ENCODE results near the gene COPG1.
A peak's percentile ranks its signal among the peaks of the same experiment; 100 is the strongest.
"Not testable (repeated sequence)": the region's sequence is repeated elsewhere in the genome, so short reads cannot be mapped to it uniquely, and the experiment has no call there.

COPG1 gene

DNA sequence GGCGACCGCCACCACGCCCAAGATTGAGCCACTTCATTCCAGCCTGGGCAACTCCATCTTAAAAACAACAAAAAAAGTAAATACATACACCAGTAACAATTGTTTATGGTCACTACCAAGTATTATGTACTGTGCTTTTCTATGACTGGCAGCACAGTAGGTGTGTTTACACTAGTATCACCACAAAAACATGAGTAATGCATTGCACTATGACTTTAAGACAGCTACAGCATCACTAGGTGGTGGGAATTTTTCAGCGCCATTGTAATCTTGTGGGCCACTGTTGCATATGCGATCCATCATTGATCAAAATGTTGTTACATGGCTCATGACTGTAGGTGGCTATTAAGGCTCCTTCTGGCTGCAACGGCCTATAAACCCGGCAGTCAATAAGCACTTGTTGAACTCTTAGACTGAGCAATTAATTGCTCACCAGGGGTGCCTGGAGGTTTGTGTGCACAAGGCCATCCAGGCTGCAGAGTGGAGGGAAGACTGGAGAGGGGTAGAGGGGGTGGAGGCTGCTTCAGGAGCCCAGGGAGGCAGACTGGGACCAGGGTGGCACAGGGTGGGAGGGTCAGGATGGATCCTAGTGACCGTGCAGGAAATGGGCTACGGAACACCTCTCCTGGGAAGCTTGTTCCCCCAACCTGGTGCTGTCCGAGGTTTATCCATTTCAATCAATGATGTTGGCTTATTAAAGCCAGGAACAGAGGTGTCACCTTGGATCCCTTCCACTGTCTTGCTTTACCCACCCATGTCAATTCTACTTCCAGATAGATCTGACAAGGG lies 17.9 kb upstream of the COPG1 start:
- H3K4me1 Mint-ChIP-seq = peaks cover 38 to 66% of the 10 kb centered on the region in 2 donors
- H3K36me3 Mint-ChIP-seq = no peaks in the 10 kb centered on the region
- no peak overlapping the region for H3K4me3 Mint-ChIP-seq
- no peak for DNase-seq
- H3K27me3 Mint-ChIP-seq = no peaks in the 10 kb centered on the region
- H3K9me3 Mint-ChIP-seq = no peaks in the 10 kb centered on the region
- no peak for ATAC-seq (replicated peaks)
- H3K27ac Mint-ChIP-seq = peak overlapping the region; percentile 16

- peak; percentile 92 to 96 for ATAC-seq (replicated peaks)
- peak; percentile 83 for DNase-seq
- Mint-ChIP-seq H3K27me3 (no peaks in the 10 kb centered on the region), H3K27ac (peak overlapping the region; percentile 72), H3K36me3 (no peaks in the 10 kb centered on the region), H3K4me1 (peaks cover 33 to 56% of the 10 kb centered on the region in 2 donors), H3K9me3 (no peaks in the 10 kb centered on the region), H3K4me3 (peak overlapping the region; percentile 44 to 47)
Observed at GRCh38 chr3:129233538-129233937, 15.9 kb upstream of the COPG1 start.

- Mint-ChIP-seq H3K27ac (no peak overlapping the region), H3K9me3 (no peaks in the 10 kb centered on the region), H3K4me3 (no peak overlapping the region), H3K4me1 (peaks cover 33 to 56% of the 10 kb centered on the region in 2 donors), H3K36me3 (no peaks in the 10 kb centered on the region), H3K27me3 (no peaks in the 10 kb centered on the region)
- DNase-seq = no peak
- no peak for ATAC-seq (replicated peaks)
Observed at GRCh38 chr3:129234441-129234840, 15.0 kb upstream of the COPG1 start.

- DNase-seq (no peak), ATAC-seq (replicated peaks) (no peak)
- Mint-ChIP-seq H3K36me3 (no peaks in the 10 kb centered on the region), H3K4me1 (peaks cover 34 to 57% of the 10 kb centered on the region in 2 donors), H3K4me3 (no peak overlapping the region), H3K9me3 (no peaks in the 10 kb centered on the region), H3K27ac (no peak overlapping the region), H3K27me3 (no peaks in the 10 kb centered on the region)
Observed at GRCh38 chr3:129235344-129235917, 14.0 kb upstream of the COPG1 start.

DNA sequence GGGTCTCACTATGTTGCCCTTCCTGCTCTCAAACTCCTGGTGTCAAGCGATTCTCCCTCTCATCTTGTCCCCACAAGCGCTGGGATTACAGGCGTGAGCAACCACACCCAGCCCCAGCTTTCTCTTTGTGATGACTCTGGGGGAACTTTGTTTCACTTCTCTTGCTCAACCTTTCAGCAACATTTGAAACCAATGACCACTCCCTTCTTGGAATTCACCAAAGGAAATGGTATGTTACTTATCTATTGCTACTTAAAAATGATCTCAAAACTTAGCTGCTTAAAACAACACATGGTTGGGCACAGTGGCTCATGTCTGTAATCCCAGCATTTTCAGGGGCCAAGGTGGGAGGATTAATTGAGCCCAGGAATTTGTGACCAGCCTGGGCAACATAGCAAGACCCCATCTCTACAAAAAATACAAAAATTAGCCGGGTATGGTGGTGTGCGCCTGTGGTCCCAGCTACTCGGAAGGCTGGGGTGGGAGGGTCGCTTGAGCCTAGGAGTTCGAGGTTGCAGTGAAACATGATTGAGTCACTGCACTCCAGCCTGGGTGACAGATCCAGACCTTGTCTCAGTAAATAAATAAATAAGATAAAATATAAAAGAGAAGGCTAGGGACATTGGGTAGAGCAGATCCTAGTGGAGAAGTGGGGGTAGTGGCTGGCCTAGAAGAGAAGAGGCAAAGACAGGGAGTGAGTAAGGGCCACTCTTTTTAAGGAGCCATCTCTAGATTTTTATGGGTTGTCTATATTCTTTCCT lies 10.3 kb upstream of the COPG1 start:
- no peak for DNase-seq
- Mint-ChIP-seq H3K4me1 (peaks cover 18 to 33% of the 10 kb centered on the region in 2 donors), H3K36me3 (no peaks in the 10 kb centered on the region), H3K27ac (peak overlapping the region; percentile 42), H3K9me3 (no peaks in the 10 kb centered on the region), H3K27me3 (no peaks in the 10 kb centered on the region), H3K4me3 (peak overlapping the region in 1 of 2 donors; percentile 36)
- peak; percentile 86 to 90 for ATAC-seq (replicated peaks)

GRCh38 chr3:129239991-129240390 lies 9.4 kb upstream of the COPG1 start:
- no peak overlapping the region for H3K27ac Mint-ChIP-seq
- H3K36me3 Mint-ChIP-seq = no peaks in the 10 kb centered on the region
- peaks cover 14 to 26% of the 10 kb centered on the region in 2 donors for H3K4me1 Mint-ChIP-seq
- H3K9me3 Mint-ChIP-seq = no peaks in the 10 kb centered on the region
- no peak for ATAC-seq (replicated peaks)
- H3K4me3 Mint-ChIP-seq = no peak overlapping the region
- no peaks in the 10 kb centered on the region for H3K27me3 Mint-ChIP-seq
- no peak for DNase-seq

- Mint-ChIP-seq H3K9me3 (no peaks in the 10 kb centered on the region), H3K36me3 (no peaks in the 10 kb centered on the region), H3K4me3 (no peak overlapping the region), H3K27ac (no peak overlapping the region), H3K27me3 (no peaks in the 10 kb centered on the region), H3K4me1 (peaks cover 14 to 26% of the 10 kb centered on the region in 2 donors)
- ATAC-seq (replicated peaks) (no peak), DNase-seq (no peak)
Observed at GRCh38 chr3:129240436-129240835, 9.0 kb upstream of the COPG1 start.

GRCh38 chr3:129245141-129245540 lies 4.3 kb upstream of the COPG1 start:
- Mint-ChIP-seq H3K36me3 (peaks cover 0 to 8% of the 10 kb centered on the region in 2 donors), H3K27me3 (no peaks in the 10 kb centered on the region), H3K27ac (no peak overlapping the region), H3K4me1 (peaks cover 14 to 34% of the 10 kb centered on the region in 2 donors), H3K4me3 (no peak overlapping the region), H3K9me3 (no peaks in the 10 kb centered on the region)
- ATAC-seq (replicated peaks) = no peak
- no peak for DNase-seq

- DNase-seq (peak; percentile 71), ATAC-seq (replicated peaks) (peak; percentile 78)
- not testable (repeated sequence) for H3K36me3 Mint-ChIP-seq, H3K27me3 Mint-ChIP-seq, H3K27ac Mint-ChIP-seq, H3K9me3 Mint-ChIP-seq
- peaks cover 18 to 36% of the 10 kb centered on the region in 2 donors for H3K4me1 Mint-ChIP-seq
- peak overlapping the region in 1 of 2 donors; percentile 30 for H3K4me3 Mint-ChIP-seq
Observed at GRCh38 chr3:129245641-129246306, 3.6 kb upstream of the COPG1 start.

DNA sequence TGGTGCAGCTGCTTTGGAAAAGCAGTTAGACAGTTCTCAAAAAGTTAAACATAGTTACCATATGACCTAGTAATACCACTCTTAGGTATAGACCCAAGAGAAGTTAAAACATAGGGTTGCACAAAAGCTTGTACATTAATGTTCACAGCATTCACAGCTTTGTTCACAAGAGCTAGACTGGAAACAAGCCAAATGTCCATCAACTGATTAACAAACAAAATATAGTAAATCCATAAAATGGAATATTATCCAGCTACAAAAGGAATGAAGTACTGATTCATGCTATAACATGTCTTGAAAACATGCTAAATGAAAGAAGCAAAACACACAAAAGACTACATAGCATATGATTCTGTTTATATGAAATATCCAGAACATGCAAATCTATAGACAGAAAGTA lies 2.8 kb upstream of the COPG1 start:
- no peaks in the 10 kb centered on the region for H3K9me3 Mint-ChIP-seq
- no peak overlapping the region for H3K4me3 Mint-ChIP-seq
- peaks cover under 1 to 10% of the 10 kb centered on the region in 2 donors for H3K36me3 Mint-ChIP-seq
- no peak overlapping the region for H3K27ac Mint-ChIP-seq
- H3K4me1 Mint-ChIP-seq = peaks cover 18 to 36% of the 10 kb centered on the region in 2 donors
- ATAC-seq (replicated peaks) (no peak), DNase-seq (no peak)
- H3K27me3 Mint-ChIP-seq = no peaks in the 10 kb centered on the region

DNA sequence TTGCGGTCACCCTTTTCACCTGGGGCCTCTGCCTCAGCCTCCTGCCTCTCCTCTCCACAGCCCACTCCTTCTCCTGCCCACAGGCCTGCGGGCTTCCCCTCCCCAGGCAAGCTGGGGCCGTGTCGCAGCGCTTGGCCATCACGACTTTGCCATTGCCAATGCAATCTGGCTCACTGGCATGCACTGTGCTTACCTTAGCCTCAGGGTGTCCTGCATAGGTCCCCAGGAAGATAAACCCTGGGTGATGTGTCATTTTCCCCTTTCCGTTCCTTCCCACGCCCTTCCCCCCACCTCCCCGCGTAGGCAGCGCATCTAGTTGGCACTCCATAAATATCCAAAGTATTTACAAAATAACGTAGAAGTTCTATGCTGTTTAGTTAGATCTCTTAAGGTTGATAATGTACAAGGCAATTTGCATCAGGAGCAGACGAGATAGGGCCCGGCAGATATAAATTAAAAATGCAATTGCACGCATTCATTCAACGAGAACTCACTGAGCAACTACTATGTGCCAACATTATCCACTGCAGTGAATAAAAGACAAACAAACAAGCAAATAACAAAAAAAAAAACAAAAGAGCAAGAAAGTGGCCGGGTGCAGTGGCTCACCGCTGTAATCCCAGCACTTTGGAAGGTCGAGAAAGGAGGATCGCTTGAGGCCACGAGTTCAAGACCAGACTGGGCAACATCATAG lies 973 bp upstream of the COPG1 start:
- Mint-ChIP-seq H3K36me3 (peaks cover 17 to 27% of the 10 kb centered on the region in 2 donors), H3K4me1 (peaks cover 19 to 42% of the 10 kb centered on the region in 2 donors), H3K4me3 (peak overlapping the region; percentile 95 to 97), H3K27ac (peak overlapping the region; percentile 97), H3K27me3 (no peaks in the 10 kb centered on the region), H3K9me3 (no peaks in the 10 kb centered on the region)
- DNase-seq = no peak
- ATAC-seq (replicated peaks) = no peak

DNA sequence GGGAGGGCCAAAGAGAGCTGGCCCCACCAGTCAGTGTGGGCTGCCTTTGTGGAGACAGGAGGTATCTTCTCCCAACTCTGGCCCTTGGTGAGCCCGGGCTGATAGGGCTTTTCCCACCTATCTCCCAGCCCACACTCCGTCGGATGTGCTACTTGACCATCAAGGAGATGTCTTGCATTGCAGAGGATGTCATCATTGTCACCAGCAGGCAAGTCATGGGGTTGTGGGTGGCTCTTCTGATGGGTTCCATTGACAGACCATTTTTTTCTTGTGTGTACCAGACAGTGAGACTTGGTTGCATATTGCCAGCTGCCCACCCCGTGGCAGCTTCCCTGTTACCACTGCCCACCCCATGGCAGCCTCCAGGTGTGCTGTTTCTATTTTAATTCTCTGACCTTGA lies 3.3 kb downstream of the COPG1 start:
- Mint-ChIP-seq H3K4me3 (no peak overlapping the region), H3K36me3 (peaks cover 39 to 60% of the 10 kb centered on the region in 2 donors), H3K9me3 (no peaks in the 10 kb centered on the region), H3K27me3 (no peaks in the 10 kb centered on the region), H3K4me1 (peaks cover 16 to 33% of the 10 kb centered on the region in 2 donors), H3K27ac (no peak overlapping the region)
- no peak for DNase-seq
- ATAC-seq (replicated peaks) = no peak

- no peaks in the 10 kb centered on the region for H3K9me3 Mint-ChIP-seq
- H3K36me3 Mint-ChIP-seq = peaks cover 45 to 67% of the 10 kb centered on the region in 2 donors
- ATAC-seq (replicated peaks) (no peak), DNase-seq (no peak)
- H3K27ac Mint-ChIP-seq = no peak overlapping the region
- no peak overlapping the region for H3K4me3 Mint-ChIP-seq
- H3K27me3 Mint-ChIP-seq = no peaks in the 10 kb centered on the region
- H3K4me1 Mint-ChIP-seq = peaks cover 6 to 14% of the 10 kb centered on the region in 2 donors
Observed at GRCh38 chr3:129254536-129255230, 5.3 kb downstream of the COPG1 start.
